ENCODE measurements around the gene STYXL2.

STYXL2 gene

GRCh38 chr1:167104256-167104633 lies 10.4 kb downstream of the STYXL2 start:
- ATAC-seq (ENCODE audit: low read depth) (no peak), DNase-seq (ENCODE audit: low spot score) (no peak)
- Histone ChIP-seq H3K4me3 (ENCODE audit: severe bottlenecking) (no peak overlapping the region), H3K27me3 (ENCODE audit: insufficient read depth, poor library complexity, severe bottlenecking) (no peaks in the 10 kb centered on the region), H3K4me1 (ENCODE audit: insufficient read depth, poor library complexity, severe bottlenecking) (no peaks in the 10 kb centered on the region), H3K36me3 (ENCODE audit: low read depth) (no peaks in the 10 kb centered on the region), H3K9me3 (ENCODE audit: severe bottlenecking) (no peaks in the 10 kb centered on the region), H3K27ac (ENCODE audit: poor library complexity, severe bottlenecking) (no peak overlapping the region)
- no peak for TF ChIP-seq CTCF (IDR thresholded peaks at IDR 0.05; ENCODE audit: poor library complexity, severe bottlenecking)

GRCh38 chr1:167105271-167106118 lies 11.6 kb downstream of the STYXL2 start:
- H3K36me3 ChIP-seq (ENCODE audit: low read depth), result no peaks in the 10 kb centered on the region
- no peaks in the 10 kb centered on the region for H3K27me3 ChIP-seq (ENCODE audit: insufficient read depth, poor library complexity, severe bottlenecking)
- ATAC-seq (ENCODE audit: low read depth) (no peak), DNase-seq (ENCODE audit: low spot score) (no peak)
- no peaks in the 10 kb centered on the region for H3K9me3 ChIP-seq (ENCODE audit: severe bottlenecking)
- H3K4me1 ChIP-seq (ENCODE audit: insufficient read depth, poor library complexity, severe bottlenecking), result no peaks in the 10 kb centered on the region
- H3K27ac ChIP-seq (ENCODE audit: poor library complexity, severe bottlenecking), result no peak overlapping the region
- no peak overlapping the region for H3K4me3 ChIP-seq (ENCODE audit: severe bottlenecking)
- no peak for TF ChIP-seq CTCF (IDR thresholded peaks at IDR 0.05; ENCODE audit: poor library complexity, severe bottlenecking)

GRCh38 chr1:167106119-167106461 lies 12.2 kb downstream of the STYXL2 start:
- no peak for TF ChIP-seq CTCF (IDR thresholded peaks at IDR 0.05; ENCODE audit: poor library complexity, severe bottlenecking)
- Histone ChIP-seq H3K27me3 (ENCODE audit: insufficient read depth, poor library complexity, severe bottlenecking) (no peaks in the 10 kb centered on the region), H3K36me3 (ENCODE audit: low read depth) (no peaks in the 10 kb centered on the region), H3K4me3 (ENCODE audit: severe bottlenecking) (no peak overlapping the region), H3K4me1 (ENCODE audit: insufficient read depth, poor library complexity, severe bottlenecking) (no peaks in the 10 kb centered on the region), H3K27ac (ENCODE audit: poor library complexity, severe bottlenecking) (no peak overlapping the region), H3K9me3 (ENCODE audit: severe bottlenecking) (no peaks in the 10 kb centered on the region)
- ATAC-seq (ENCODE audit: low read depth), result no peak
- no peak for DNase-seq (ENCODE audit: low spot score)

GRCh38 chr1:167107456-167107855 lies 13.6 kb downstream of the STYXL2 start:
- ATAC-seq (ENCODE audit: low read depth) (0 out of 3 replicates have a peak, but pooled peaks have one; percentile 23), DNase-seq (ENCODE audit: low spot score) (no peak)
- Histone ChIP-seq H3K4me1 (ENCODE audit: insufficient read depth, poor library complexity, severe bottlenecking) (no peaks in the 10 kb centered on the region), H3K36me3 (ENCODE audit: low read depth) (no peaks in the 10 kb centered on the region), H3K9me3 (ENCODE audit: severe bottlenecking) (no peaks in the 10 kb centered on the region), H3K27me3 (ENCODE audit: insufficient read depth, poor library complexity, severe bottlenecking) (no peaks in the 10 kb centered on the region), H3K4me3 (ENCODE audit: severe bottlenecking) (no peak overlapping the region), H3K27ac (ENCODE audit: poor library complexity, severe bottlenecking) (no peak overlapping the region)
- no peak for TF ChIP-seq CTCF (IDR thresholded peaks at IDR 0.05; ENCODE audit: poor library complexity, severe bottlenecking)

GRCh38 chr1:167109125-167109524 lies 15.2 kb downstream of the STYXL2 start:
- DNase-seq (ENCODE audit: low spot score) (no peak), ATAC-seq (ENCODE audit: low read depth) (peak; percentile 29; the same call in 1 of the 3 replicates)
- Histone ChIP-seq H3K9me3 (ENCODE audit: severe bottlenecking) (no peaks in the 10 kb centered on the region), H3K4me3 (ENCODE audit: severe bottlenecking) (no peak overlapping the region), H3K36me3 (ENCODE audit: low read depth) (no peaks in the 10 kb centered on the region), H3K27ac (ENCODE audit: poor library complexity, severe bottlenecking) (no peak overlapping the region), H3K27me3 (ENCODE audit: insufficient read depth, poor library complexity, severe bottlenecking) (no peaks in the 10 kb centered on the region), H3K4me1 (ENCODE audit: insufficient read depth, poor library complexity, severe bottlenecking) (no peaks in the 10 kb centered on the region)
- no peak for TF ChIP-seq CTCF (IDR thresholded peaks at IDR 0.05; ENCODE audit: poor library complexity, severe bottlenecking)
